Keratinocyte (primary cell): ENCODE measurements around the gene GRM7. TPM values are rescaled to one million over a fixed set of nuclear protein-coding genes. Genes with fewer than 3 reads are reported as not detected.

ENCODE experiments used
- DNase-seq: peaks from one replicate; pipeline ENCODE4 v3.0.0-alpha.2; 2011; ENCODE audit warnings: low read depth, missing footprints, low spot score
- FAIRE-seq: peaks from 2 replicates; lab custom pipeline; 2011; peaks lifted over from hg19 to GRCh38; lab: Jason Lieb, UNC
- H2AFZ ChIP-seq: 2 replicates; pipeline ENCODE4 v1.6.0; 2012; ENCODE audit warnings: low read length, control low read depth, inconsistent platforms; ENCODE audit not compliant: control insufficient read depth
- H3K27ac ChIP-seq: 2 replicates; pipeline ENCODE4 v1.5.1; 2011; ENCODE audit warnings: low read length; ENCODE audit not compliant: control insufficient read depth, insufficient read depth
- H3K27me3 ChIP-seq: 3 replicates; pipeline ENCODE4 v1.6.0; 2011; ENCODE audit warnings: low read length; ENCODE audit not compliant: control insufficient read depth, insufficient read depth; ENCODE audit errors: extremely low read depth
- H3K36me3 ChIP-seq, 2 experiments: 2 replicates in 1 of 2; 3 replicates in 1 of 2; pipeline ENCODE4 v1.5.1; 2011; ENCODE audit warnings: low read length in 2 of 2, mild to moderate bottlenecking in 1 of 2; ENCODE audit not compliant: control insufficient read depth in 2 of 2, insufficient read depth in 2 of 2; ENCODE audit errors: extremely low read depth in 1 of 2
- H3K4me1 ChIP-seq: 3 replicates; pipeline ENCODE4 v1.5.1; 2011; ENCODE audit warnings: low read length; ENCODE audit not compliant: control insufficient read depth, insufficient read depth; ENCODE audit errors: extremely low read depth
- H3K4me2 ChIP-seq: 3 replicates; pipeline ENCODE4 v1.6.0; 2011; ENCODE audit warnings: low read depth, low read length; ENCODE audit not compliant: control insufficient read depth, insufficient read depth; ENCODE audit errors: extremely low read depth
- H3K4me3 ChIP-seq, 3 experiments: fragments of 200-600 bp in 1 of 3; sonication (generic) in 1 of 3; 2 replicates in 2 of 3; 3 replicates in 1 of 3; pipeline ENCODE4 v1.5.1; 2011 to 2016; ENCODE audit warnings: low read length in 3 of 3, mild to moderate bottlenecking in 3 of 3, control low read depth in 2 of 3, inconsistent platforms in 1 of 3, low read depth in 1 of 3, mixed read lengths in 1 of 3, mixed run types in 1 of 3, moderate library complexity in 1 of 3; ENCODE audit not compliant: control insufficient read depth in 2 of 3, insufficient read depth in 2 of 3; ENCODE audit errors: extremely low read depth in 1 of 3
- H3K79me2 ChIP-seq: 2 replicates; pipeline ENCODE4 v1.6.0; 2012; ENCODE audit warnings: low read length; ENCODE audit not compliant: control insufficient read depth, insufficient read depth
- H3K9ac ChIP-seq: 3 replicates; pipeline ENCODE4 v1.6.0; 2011; ENCODE audit warnings: low read length; ENCODE audit not compliant: control insufficient read depth, insufficient read depth; ENCODE audit errors: extremely low read depth
- H3K9me1 ChIP-seq: 3 replicates; pipeline ENCODE4 v1.6.0; 2011; ENCODE audit warnings: low read length; ENCODE audit not compliant: control insufficient read depth, insufficient read depth; ENCODE audit errors: extremely low read depth
- H3K9me3 ChIP-seq: 2 replicates; pipeline ENCODE4 v1.5.1; 2012; ENCODE audit warnings: low read depth, low read length; ENCODE audit not compliant: control insufficient read depth
- H4K20me1 ChIP-seq: 3 replicates; pipeline ENCODE4 v1.6.0; 2011; ENCODE audit warnings: low read length; ENCODE audit not compliant: control insufficient read depth, insufficient read depth; ENCODE audit errors: extremely low read depth
- CTCF ChIP-seq, 3 experiments: IDR thresholded peaks in 1 of 3; conservative IDR thresholded peaks in 1 of 3; optimal IDR thresholded peaks in 1 of 3; 2 replicates in 2 of 3; 3 replicates in 1 of 3; pipeline versions ENCODE3 to v1.5.1; 2011; ENCODE audit warnings: low read length in 3 of 3, mild to moderate bottlenecking in 3 of 3, moderate library complexity in 2 of 3, control low read depth in 1 of 3, inconsistent platforms in 1 of 3; ENCODE audit not compliant: insufficient read depth in 2 of 3; ENCODE audit errors: extremely low read depth in 1 of 3
- EZH2 ChIP-seq: IDR thresholded peaks from one replicate; pipeline ENCODE4 v1.6.1; 2012; ENCODE audit warnings: inconsistent platforms, mild to moderate bottlenecking, low read length, moderate library complexity
- dilution Hi-C: fragments of 300-500 bp; cut with MboI; formaldehyde crosslinking; loops from one replicate; pipeline ENCODE4 v1.7.0; 2020; ENCODE audit warnings: low sequenced_read_pairs; ENCODE audit not compliant: extremely low pct_ligation_motif_present
- polyA plus RNA-seq, 5 experiments: library from polyadenylated mRNA; depleted of rRNA in 3 of 5; stranded (reverse) in 3 of 5; stranded (forward) in 1 of 5; unstranded in 1 of 5; fragments of >200 nt; gene quantifications; 1 replicate in 1 of 5; 2 replicates in 3 of 5; 3 replicates in 1 of 5; pipeline versions ENCODE4 v1.2.1 to v1.2.3, GENCODE V29; 2011 to 2012; ENCODE audit warnings: missing spikeins in 2 of 5, low read depth in 1 of 5, low replicate concordance in 1 of 5

GRM7 gene
- polyA plus RNA-seq, 1 donor (not counting 4 experiments of a cell fraction or from before 2014, with no cell fraction given): not detected

DNA sequence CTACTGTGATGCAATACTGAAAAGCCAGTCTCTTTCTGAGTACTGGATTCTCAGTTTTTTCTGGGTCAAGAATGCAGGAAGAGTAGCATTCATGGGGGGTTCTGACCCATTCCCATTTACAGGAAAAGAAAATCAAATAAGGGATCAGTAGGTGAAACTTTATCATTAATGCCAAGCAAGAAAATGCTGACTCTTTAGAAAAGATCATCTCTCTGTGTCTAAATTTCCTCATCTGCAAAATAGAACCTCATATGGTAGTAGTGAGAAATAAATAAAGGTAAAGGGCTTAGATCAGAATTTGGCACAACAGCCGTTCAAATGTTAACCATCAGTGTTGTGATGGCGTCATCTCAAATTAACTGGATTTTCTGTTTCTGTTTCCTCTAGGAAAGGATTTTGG is 833.1 kb downstream of the GRM7 start:
- no peak overlapping the region for H3K4me2 ChIP-seq
- no peak overlapping the region for H3K9ac ChIP-seq
- H4K20me1 ChIP-seq: no peaks in the 10 kb centered on the region
- no peaks in the 10 kb centered on the region for H3K9me1 ChIP-seq
- no peaks in the 10 kb centered on the region for H3K27me3 ChIP-seq
- TF ChIP-seq CTCF (optimal IDR thresholded peaks at IDR 0.05 in 1 of 3, IDR thresholded peaks at IDR 0.05 in 1 of 3, conservative IDR thresholded peaks at IDR 0.05 in 1 of 3; ENCODE audit: extremely low read depth in 1 of 3, insufficient read depth in 2 of 3, low read length in 3 of 3) (no peak), EZH2 (no peak)
- no peaks in the 10 kb centered on the region for H3K4me1 ChIP-seq
- no peak overlapping the region for H3K4me3 ChIP-seq
- no peak overlapping the region for H2AFZ ChIP-seq
- no peaks in the 10 kb centered on the region for H3K79me2 ChIP-seq
- no peaks in the 10 kb centered on the region for H3K36me3 ChIP-seq
- H3K9me3 ChIP-seq: no peaks in the 10 kb centered on the region
- no peak overlapping the region for H3K27ac ChIP-seq
- DNase-seq: no peak
- dilution Hi-C loops: no loop called here
- no peak for FAIRE-seq

DNA sequence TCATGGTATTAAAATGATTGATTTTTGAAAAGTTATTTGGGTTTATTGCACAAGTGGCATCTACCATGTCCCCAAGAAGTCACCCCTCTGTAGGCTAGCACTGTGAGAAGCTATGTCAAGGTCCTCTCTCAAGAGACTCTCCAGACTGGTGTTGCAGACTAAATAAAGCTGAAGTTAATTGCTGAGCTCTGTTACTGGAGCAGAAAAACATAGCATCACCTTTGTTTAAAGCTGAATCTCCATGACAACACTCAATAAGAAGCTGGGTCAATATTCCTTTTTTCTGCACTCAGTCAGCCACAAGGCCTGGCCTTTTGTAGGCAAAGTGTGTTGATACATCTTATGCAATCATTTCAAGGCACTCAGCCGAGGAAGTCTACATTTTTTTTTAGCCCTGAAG is 834.1 kb downstream of the GRM7 start:
- dilution Hi-C loops: no loop called here
- no peak overlapping the region for H3K4me3 ChIP-seq
- H3K27ac ChIP-seq: no peak overlapping the region
- no peak overlapping the region for H2AFZ ChIP-seq
- H3K4me1 ChIP-seq: no peaks in the 10 kb centered on the region
- TF ChIP-seq EZH2 (no peak), CTCF (optimal IDR thresholded peaks at IDR 0.05 in 1 of 3, IDR thresholded peaks at IDR 0.05 in 1 of 3, conservative IDR thresholded peaks at IDR 0.05 in 1 of 3; ENCODE audit: extremely low read depth in 1 of 3, insufficient read depth in 2 of 3, low read length in 3 of 3) (no peak)
- no peak overlapping the region for H3K9ac ChIP-seq
- H3K9me1 ChIP-seq: no peaks in the 10 kb centered on the region
- H3K9me3 ChIP-seq: no peaks in the 10 kb centered on the region
- no peaks in the 10 kb centered on the region for H4K20me1 ChIP-seq
- no peak overlapping the region for H3K4me2 ChIP-seq
- H3K27me3 ChIP-seq: no peaks in the 10 kb centered on the region
- DNase-seq: no peak
- H3K79me2 ChIP-seq: no peaks in the 10 kb centered on the region
- FAIRE-seq: no peak
- no peaks in the 10 kb centered on the region for H3K36me3 ChIP-seq
